ENCODE measurements around the gene FCRL6.

- TF ChIP-seq REST (IDR thresholded peaks at IDR 0.05; ENCODE audit: low read depth) (no peak), ZBTB7A (IDR thresholded peaks at IDR 0.05; ENCODE audit: low read depth) (no peak), EP300 (IDR thresholded peaks at IDR 0.05; ENCODE audit: borderline replicate concordance) (no peak), CEBPB (IDR thresholded peaks at IDR 0.05) (no peak), MAX (IDR thresholded peaks at IDR 0.05) (no peak), EGR1 (IDR thresholded peaks at IDR 0.05) (no peak), CREB1 (IDR thresholded peaks at IDR 0.05; ENCODE audit: low read depth) (no peak), RAD21 (IDR thresholded peaks at IDR 0.05; ENCODE audit: low read depth) (no peak)
These were observed 28.6 kb downstream of the FCRL6 start for GRCh38 chr1:159830722-159831121.
